Right lobe of liver (tissue), 4 donors: ENCODE measurements around the gene FYB1.

Experiments used
- POLR2A ChIP-seq: fragments of 450-650 bp; IDR thresholded peaks from one replicate; pipeline ENCODE4 v1.6.1; 2017; ENCODE audit warnings: antibody characterized with exemption, mild to moderate bottlenecking
- TF ChIP-seq, protein P1 (sequence below), 4 donors: fragments of 200-600 bp in 3 of 4; fragments of 450-650 bp in 1 of 4; IDR thresholded peaks; one replicate each; pipeline versions ENCODE4 v1.5.1 to v1.8.0; 2016 to 2022; ENCODE audit warnings: antibody characterized with exemption in 4 of 4, mild to moderate bottlenecking in 2 of 4
- donor health status: DM: no; HTN: no; CAD: no.
- donor health status: DM: no; HTN: no; CAD: no.
- donor health status: DM: no; HTN: yes; CAD: no.

DNA sequence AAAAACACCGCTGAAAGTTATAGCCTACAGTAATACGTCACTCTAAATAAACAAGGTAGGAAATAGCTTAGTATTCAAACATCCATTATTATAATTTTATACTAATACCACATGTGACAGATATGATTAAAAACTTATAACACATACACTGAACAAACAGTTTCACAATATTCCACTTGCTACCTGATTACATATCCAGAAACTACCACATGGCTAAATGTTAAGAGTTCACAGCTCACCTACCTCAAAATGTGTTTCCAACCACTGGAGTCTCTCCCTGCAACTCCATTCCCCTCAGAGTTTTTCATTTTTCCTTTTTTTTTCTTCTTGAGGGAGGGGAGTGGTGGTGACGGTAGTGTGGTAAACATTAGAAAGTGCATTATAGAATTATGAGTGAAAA lies 157.3 kb downstream of the FYB1 start:
- TF ChIP-seq, protein P1, sequence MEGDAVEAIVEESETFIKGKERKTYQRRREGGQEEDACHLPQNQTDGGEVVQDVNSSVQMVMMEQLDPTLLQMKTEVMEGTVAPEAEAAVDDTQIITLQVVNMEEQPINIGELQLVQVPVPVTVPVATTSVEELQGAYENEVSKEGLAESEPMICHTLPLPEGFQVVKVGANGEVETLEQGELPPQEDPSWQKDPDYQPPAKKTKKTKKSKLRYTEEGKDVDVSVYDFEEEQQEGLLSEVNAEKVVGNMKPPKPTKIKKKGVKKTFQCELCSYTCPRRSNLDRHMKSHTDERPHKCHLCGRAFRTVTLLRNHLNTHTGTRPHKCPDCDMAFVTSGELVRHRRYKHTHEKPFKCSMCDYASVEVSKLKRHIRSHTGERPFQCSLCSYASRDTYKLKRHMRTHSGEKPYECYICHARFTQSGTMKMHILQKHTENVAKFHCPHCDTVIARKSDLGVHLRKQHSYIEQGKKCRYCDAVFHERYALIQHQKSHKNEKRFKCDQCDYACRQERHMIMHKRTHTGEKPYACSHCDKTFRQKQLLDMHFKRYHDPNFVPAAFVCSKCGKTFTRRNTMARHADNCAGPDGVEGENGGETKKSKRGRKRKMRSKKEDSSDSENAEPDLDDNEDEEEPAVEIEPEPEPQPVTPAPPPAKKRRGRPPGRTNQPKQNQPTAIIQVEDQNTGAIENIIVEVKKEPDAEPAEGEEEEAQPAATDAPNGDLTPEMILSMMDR (IDR thresholded peaks at IDR 0.05), result no peak
- no peak for TF ChIP-seq POLR2A
